ENCODE data around the gene ZNF219. TPM values are rescaled to one million over a fixed set of nuclear protein-coding genes. Genes with fewer than 3 reads are reported as not detected.

Gene ZNF219
- polyA plus RNA-seq, 1 donor = 22.8 TPM

DNA sequence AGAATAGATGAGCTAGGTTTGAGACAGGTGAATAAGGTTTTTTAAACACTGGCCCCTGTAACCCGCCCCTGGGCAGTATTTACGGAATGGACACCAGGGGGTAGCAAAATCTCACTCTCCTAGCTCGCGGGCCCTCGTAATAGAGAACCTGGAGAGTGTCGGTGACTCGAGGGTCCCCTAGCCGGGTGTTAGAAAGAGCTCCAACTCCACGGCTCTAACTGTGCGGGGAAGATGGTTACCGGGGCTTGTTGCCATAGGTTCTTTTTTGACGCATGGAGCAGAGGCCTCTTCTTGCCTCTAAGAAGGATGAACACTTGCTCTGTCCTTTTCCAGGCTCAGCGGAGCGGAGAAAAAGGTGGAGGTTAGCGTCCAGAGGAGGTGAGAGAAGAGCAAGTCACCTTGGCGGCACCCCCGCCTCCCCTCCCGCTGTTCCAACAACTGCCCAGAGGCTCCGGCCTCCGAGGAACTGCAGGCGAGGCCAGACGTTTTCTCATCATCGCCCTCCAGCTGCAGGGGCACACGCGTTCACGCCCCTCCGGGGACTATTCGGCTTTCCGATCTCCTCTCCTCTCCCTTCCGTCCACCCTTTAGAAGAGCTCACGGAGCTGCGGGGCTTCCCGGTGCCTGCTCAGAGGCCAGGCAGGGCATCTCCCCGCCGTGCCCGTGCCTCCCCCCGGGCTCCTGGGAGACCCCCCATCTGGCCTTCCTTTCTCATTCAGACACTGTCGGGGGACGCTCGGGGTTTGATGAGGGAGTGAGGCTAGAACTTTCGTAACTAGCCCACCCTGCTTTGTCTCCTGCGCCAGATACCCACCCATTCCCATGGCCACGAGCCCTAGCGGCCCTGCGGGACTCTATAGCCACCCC is 29.7 kb downstream of the ZNF219 start:
- DNase-seq = peak; percentile 82

DNA sequence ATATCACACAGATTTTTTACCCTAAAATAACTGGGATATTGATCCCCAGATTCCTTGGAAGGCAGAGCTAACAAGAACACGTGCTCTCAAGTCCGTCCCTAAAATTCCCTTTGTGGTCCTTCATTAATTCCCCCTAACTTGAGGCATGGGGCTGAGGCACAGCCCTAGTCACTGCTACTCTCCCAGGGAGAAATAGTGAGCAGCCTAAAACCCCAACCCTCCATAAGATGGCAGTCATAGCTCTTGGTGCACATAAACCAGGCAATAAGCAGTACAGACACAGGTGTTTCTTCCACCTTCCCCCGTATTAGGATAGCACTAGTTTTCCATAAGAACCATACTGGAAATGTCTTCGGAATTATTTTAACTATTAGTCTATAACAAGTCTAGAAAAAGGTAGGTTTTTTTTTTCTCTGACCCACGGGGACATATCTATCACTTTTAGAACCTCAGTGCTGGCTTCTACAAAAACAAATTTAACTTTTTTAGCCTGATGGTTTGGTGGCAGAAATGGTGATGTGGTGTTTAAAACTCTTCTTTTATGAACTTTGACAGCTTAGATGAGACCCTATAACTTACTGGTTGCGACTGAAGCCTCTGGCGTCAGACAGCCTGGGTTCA is 31.5 kb downstream of the ZNF219 start:
- DNase-seq = no peak

DNA sequence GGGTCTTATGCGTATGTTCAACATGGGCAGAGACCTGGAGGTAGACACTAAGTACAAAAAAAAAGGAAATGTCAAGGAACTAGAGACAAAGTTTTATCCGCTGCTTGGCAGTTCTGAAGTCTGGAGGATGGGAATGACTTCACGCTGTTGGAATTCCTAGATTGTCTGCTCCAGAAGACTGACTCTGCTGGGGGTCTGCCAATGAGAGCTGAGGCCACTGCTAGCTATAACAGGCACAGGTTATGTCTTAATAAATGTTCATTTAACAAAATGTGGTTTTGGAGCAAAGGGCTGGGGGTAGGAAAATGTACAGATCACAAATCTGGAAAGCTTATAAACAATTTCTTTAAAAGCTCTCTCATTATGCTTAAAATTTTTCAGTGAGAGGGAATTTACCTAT is 35.0 kb downstream of the ZNF219 start:
- no peak for DNase-seq

DNA sequence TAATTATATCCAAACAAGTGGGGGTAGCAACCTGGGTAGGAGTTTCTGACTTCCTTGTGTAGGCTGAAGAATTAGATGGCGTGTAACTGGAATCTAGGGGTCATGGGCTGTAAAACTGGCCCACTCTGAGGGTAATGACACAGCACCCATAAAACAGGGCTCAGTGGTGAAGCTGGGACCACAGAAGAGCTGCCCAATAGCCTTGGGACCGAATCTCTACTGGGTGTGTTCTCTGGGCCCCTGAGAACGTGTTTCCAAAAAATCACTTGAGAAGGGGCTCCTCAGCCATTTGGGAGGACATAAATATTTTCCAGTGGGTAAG is 37.1 kb downstream of the ZNF219 start:
- DNase-seq = no peak

DNA sequence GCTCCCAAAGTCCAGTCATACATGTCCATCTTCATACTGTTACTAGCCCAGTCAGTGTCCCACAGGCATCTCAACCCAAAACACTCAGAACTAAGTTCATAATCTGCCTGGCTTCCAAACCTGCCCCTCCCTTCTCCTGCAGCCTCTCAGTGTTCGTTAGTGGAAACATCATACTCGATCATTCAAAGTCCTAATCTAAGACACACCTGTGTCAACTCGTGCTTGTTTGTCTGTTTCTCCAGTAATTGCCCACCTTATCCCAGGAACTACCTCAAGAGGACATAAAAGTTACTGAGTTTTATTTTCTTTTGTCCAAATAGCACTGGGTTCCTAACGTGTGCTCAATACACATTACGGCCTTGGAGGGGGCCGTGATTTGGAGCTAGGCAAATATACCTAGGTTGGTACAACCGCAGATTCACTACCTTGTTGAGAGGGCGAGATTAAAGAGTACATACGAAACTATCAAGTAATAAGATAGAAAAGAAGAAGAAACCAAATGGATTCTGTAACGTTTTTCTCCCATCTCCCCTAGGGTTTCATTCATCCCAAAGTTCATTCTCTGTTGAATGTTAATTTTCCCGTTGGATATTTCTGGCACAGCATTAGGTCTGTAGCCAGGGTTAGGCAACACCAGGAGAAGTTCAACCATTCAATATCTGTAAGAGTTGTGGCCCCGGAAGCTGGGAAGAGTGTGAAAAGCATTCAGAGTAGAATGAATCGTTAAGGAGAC is 37.7 kb downstream of the ZNF219 start:
- no peak for DNase-seq

DNA sequence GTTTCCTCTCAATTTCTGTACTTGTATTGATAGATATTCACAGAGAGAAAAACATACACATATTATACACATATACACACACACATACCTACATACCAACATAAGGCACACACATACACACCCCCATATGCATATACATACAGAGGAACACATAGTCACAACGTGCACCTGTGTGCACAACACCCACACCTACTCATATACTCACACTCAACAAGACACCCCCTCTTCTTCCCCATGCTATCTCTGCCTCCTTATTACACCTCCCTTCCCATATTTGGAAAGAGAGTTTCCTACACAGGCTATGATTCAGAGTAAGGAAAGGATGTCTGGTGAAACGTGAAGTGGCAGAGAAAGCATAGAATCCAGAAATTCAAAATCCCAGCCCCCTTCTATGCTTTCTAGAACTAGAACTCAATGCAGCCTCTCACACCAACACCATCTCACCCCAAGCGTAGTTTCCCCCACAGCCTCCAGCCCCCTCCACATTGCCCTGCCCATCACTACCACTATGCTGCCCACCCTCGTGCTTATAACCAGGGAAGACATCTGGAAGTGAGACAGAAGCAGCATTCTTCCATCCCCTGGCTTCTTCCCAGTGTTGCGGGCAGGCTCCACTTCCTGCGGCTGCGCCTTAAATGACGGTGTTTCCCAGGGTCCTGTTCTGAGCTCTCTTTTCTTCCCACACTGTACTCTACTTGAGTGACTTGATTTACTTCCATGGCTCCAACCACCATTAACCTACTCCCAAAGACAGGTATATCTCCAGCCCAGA is 38.4 kb downstream of the ZNF219 start:
- no peak for DNase-seq

DNA sequence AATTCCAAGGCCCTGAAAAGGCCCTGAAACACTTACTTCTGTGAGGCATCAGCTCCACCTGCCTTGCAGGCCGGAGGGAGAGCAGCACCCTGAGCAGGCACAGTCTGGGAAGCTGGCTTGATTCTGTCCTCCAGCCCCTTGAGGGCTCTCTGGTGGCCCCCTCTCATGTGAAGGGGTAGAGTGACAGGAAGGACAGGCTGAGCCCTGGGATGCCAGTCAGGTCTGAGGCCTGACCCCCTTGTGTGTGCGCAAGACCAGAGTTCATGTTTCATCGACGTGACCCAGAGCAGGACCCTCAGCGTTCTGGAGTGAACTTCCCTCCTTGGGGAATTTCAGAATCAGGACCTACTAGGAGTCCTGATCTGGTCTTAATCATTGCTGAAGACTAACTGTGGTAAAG is 39.6 kb downstream of the ZNF219 start:
- no peak for DNase-seq

DNA sequence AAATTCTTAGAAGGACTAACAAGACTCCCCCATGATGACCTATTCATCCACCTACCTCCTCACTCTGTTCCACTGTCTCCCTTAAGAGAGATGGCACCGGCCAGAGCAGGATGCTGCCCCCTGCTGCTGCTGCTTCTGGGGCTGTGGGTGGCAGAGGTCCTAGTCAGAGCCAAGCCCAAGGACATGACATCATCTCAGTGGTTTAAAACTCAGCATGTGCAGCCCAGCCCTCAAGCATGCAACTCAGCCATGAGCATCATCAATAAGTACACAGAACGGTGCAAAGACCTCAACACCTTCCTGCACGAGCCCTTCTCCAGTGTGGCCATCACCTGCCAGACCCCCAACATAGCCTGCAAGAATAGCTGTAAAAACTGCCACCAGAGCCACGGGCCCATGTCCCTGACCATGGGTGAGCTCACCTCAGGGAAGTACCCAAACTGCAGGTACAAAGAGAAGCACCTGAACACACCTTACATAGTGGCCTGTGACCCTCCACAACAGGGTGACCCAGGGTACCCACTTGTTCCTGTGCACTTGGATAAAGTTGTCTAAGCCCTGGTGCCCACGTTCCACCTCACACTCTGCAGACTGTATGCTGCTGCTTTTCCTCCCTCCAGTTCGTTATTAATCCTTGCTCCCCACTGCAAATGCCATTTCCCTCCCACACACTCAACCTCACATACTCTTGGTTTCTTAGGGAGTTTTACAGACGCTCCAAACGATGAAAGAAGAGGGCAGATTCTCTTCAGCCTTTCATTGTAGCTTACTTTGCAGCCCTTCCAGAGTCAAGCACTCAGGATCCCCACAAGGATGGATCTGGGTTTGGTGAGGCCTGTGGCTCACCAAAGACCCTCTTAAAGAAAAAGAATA is 40.4 kb downstream of the ZNF219 start, which contains the start of gene RNASE8:
TSS of gene RNASE8 (plus strand) at position 20 of the 873 bp plus-strand sequence. CDS start at position 91, 71 bp downstream.
- no peak for DNase-seq

DNA sequence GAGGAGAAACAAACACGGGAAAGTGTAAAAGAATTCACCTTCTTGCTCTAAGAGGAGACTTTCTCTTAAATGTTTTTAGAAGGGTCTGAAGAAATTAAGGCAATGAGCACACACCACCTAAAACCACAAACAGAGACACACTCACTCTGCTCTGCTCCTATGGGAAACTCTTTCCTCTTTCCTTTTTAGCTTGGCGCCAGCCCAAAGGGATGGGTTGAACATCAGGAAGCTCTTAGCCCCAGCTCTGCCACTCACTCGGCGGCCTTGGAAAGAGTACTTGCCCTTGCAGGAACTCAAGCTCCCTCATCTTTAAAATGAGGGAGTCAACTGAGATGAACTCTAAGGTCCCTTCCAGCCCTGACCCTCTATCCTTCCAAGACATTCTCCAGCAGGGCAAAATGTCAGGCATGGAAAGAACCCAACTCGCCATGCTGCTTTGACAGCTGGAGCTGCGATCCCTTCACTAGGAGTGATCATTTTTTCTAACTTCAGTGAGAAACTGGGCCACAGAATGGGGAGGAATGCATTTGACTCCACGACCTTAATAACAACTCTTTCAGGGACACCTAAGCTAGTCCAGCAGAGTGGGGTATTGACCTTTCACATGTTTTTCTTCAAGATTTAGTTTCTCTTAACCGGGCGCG is 41.8 kb downstream of the ZNF219 start:
- DNase-seq = no peak

DNA sequence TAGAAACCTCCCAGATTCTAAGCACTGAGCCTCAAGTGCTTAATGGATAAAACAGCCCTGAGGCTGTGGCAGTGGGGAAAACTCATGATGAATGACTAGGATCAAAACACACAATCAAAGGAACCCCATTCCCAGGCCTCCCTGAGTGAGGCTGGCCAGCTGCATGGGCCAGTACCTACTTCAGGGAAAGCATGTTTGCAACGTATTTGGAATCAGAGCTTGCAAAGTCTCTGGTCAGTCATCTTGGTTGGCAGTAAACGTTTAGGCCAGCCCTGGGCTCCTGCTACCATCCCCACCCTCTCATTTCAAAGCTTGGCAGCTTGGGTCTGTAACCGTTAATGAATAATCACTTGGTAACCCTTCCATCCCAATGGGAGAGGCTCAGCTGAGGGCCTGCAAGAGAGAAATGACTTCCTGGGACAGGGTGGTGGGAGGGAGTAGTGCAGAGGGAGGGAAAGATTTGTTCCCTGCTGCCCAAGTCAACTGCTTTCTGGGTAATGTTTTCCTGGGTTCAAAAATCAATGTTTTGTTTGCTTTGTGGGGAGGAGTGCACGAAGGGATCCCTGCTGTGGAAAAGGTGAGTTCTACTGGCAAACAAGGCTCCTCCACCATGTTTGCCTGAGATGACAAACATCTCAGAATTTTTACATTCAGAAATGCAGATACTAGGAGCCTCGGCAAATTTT is 42.9 kb downstream of the ZNF219 start:
- DNase-seq = no peak

DNA sequence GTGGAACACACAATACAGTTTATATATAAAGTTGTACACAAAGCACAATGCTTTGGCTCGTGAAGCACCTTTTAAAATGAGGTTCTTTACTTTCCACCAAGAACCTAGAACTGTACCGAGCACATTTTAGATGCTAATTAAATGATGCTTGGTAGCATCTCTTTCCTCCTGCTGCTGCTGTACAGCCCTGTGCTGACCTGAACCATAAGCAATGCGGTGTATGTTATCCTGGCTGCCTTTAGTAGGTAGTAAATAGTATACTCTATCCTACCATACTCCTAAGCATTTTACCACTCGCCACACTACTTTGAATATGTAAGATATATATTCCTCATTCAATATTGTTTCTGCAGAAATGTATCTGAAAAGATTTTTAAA is 43.7 kb downstream of the ZNF219 start:
- DNase-seq = no peak

DNA sequence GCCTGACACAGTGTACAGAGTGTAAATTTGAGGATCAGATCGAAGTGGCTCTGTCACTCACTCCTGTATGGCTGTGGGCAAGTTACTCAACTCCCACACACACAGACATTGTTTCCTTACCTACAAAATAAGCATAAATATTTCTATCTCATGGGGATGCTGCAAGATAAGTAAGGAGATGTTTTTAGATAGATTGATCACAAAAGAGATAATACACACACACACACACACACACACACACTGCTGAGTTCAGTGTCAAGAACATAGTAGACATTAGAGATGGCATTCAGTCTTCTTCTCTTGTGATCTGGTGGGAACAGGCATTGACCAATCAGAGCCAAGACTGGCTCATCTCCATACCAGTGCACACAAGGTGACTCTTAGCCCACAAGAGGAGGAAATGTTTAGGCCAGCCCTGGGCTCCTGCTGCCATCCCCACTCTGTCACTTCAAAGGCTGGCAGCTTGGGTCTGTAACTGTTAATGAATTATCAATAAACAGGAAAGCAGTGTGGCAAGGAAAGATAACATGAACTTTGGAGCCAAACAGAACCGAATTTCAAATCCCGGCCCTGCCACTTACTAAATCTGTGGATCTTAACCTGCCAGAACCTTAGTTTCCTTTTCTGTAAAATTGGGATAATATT is 44.2 kb downstream of the ZNF219 start:
- no peak for DNase-seq

DNA sequence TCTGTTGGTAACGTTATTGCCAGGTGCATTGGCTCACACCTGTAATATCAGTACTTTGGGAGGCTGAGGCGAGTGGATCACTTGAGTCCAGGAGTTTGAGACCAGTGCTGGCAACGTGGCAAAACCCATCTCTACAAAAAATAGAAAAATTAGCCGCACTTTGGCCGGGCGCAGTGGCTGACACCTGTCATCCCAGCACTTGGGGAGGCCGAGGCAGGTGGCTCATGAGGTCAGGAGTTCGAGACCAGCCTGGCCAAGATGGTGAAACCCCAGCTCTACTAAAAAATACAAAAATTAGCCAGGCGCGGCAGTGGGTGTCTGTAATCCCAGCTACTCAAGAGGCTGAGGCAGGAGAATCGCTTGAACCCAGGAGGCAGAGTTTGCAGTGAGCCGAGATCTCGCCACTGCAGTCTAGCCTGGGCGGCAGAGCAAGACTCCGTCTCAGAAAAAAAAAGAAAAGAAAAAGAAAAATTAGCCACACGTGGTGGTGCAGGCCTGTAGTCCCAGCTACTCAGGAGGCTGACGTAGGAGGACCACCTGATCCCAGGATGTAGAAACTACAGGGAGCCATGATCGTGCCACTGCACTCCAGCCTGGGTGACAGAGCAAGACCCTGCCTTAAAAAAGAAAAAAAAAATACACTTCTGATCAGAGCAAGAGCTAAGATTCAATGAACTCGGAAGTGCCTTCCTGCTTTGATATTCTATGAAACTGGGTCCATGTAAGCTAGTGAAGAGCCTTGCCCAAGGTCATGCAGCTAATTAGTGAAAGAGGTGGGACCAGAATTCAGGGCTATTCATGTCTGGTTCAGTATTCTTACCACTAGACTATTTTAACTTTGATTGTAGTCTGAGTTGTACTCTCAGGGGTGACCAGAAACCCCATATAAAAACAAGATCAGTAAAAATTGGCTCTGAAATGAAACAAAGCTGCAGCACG is 45.0 kb downstream of the ZNF219 start:
- DNase-seq = no peak

DNA sequence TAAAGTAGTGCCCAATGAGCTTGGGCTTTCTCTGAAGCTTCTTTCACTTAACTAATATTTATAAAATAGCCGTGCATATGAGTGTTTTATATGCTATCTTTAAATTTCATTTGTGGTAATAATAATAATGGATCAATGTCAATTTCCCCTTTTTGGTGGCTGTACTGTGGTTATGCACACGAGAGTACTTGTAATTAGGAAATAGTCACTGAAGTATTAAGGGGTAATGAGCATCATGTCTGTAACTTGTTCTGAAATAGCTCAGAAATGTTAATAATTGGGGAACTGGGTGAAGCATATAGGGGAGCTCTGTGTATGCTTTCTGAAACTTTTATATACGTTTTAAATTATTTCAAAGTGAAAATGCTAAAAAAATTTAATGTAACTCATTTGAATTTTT is 47.9 kb downstream of the ZNF219 start:
- no peak for DNase-seq

DNA sequence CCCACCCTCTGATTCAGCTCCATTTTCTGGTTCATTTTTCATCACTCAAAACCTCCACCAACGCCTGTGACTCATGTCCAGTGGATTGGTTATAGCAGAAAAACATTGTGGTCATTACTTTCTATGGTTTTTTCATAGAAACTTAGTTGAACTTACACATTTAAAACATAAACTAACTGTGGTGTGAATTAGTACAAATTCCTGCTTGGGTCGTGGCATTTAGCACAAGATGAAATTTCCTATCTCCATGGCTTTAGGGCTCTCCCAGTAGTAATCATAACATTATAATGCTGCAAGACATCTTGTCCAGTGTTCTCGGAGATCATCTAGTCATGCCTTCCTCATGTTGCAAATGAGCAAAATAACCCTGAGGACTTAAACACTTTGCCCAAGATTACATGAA is 49.2 kb downstream of the ZNF219 start:
- no peak for DNase-seq

DNA sequence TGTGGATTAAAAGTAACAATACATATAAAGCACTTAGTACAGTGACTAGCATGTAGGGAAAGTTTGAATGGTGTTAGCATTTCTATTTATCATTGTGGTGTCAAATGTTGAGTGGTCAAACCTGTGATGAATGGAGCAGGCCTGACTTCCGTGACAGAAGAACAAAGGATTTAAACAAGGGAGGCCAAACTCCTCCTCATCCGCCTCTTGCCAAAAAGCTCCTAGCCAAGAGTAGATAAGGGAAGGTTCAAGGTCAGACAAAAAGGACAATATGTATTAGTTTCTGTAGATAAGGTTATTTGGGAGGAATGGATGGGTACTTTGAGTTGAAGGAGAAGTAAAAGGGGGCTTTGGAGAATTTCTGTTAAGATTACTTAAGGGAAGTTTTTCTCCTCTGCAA is 49.8 kb downstream of the ZNF219 start:
- DNase-seq = no peak

DNA sequence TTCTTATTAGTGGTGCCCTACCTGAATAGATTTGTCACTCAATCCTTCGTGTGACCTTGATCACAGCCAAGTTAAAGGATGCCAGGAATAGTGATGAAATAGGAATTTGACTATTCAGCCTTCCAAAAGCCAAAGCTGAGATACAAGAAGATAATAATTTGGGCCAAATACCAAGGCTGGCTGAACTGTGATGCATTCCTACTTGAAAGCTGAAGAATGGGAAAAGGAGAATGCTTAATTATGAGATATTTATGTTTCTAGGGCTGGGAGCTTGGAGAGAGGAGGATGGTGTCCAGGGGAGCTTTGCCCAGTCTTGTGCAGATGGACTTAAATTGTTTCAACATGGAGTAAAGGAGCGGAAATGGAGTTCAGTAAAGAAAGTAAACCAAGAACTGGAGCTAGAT is 51.1 kb downstream of the ZNF219 start:
- no peak for DNase-seq

DNA sequence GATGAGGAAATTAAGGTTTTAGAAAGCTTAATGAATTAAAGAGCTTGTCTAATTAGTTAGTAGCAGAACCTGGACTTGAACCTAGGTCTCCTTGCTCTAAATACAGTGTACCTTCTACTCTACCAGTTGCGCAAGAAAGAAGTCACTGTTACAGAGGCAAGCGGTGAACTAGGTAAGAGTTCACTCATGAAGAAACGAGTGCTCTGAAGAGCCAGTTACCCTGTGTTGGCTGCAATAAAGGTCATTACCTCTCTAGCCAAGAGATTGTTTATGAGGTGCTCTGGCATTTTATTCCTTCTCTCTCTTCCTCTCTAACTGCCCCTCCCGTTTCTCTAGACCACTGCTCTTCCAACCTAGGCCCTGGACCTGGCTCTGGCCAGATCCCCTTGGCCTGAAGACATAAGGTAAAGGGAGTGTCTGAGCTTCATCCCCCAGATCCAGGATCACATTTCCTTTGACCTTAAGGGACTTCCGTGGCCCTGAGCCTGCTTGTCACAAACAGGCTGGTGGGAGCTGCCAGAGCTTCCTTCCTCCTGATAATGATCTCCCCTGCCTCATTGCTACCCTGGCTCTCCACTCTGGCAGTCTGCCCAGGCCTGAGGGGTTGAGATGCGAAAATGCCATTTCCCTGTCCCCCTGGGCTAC is 54.4 kb downstream of the ZNF219 start:
- DNase-seq = no peak

All from left kidney (tissue), 2 donors.